Colonic mucosa (tissue), 4 donors: ENCODE results near the gene DNAJA2. TPM values are rescaled to one million over a fixed set of nuclear protein-coding genes. Genes with fewer than 3 reads are reported as not detected.

Experiments
- DNase-seq: peaks from one replicate; pipeline ENCODE4 v3.0.0-alpha.2; 2020
- H3K27ac ChIP-seq: fragments of 200-600 bp; one replicate; pipeline ENCODE4 v1.8.0; 2021
- H3K27me3 ChIP-seq: fragments of 200-600 bp; one replicate; pipeline ENCODE4 v1.8.0; 2021
- H3K36me3 ChIP-seq: fragments of 200-600 bp; one replicate; pipeline ENCODE4 v1.8.0; 2021
- H3K4me1 ChIP-seq: fragments of 200-600 bp; one replicate; pipeline ENCODE4 v1.8.0; 2021; ENCODE audit warnings: mild to moderate bottlenecking
- H3K4me3 ChIP-seq: fragments of 200-600 bp; one replicate; pipeline ENCODE4 v1.8.0; 2021
- H3K9ac ChIP-seq, 2 donors: one replicate each; pipeline ENCODE4 v1.7.0; 2013; ENCODE audit warnings: control low read depth in 2 of 2, low read depth in 2 of 2, low read length in 2 of 2
- H3K9me3 ChIP-seq: fragments of 200-600 bp; one replicate; pipeline ENCODE4 v1.8.0; 2021
- intact Hi-C: fragments of 100-400 bp; cut with DNase I; formaldehyde crosslinking; loops from one replicate; pipeline ENCODE4 v1.14.1; 2022
- total RNA-seq, 2 donors: library from RNA; stranded (reverse); fragmentation: NEBNext Ultra II Directional in 1 of 2; extraction: Animal tissue kit (Norgen Biotek cat#: 25700) in 1 of 2; gene quantifications; one replicate each; pipeline ENCODE4 v1.2.1, GENCODE V29; 2021
- TF ChIP-seq, protein P1 (sequence below): fragments of 200-600 bp; IDR thresholded peaks from one replicate; pipeline ENCODE4 v1.8.0; 2022; ENCODE audit warnings: antibody characterized with exemption, mild to moderate bottlenecking
- donor health status: healthy.
- donor health status: DM: no; HTN: no; CAD: no.
- donor health status: DM: no; HTN: no; CAD: no.

The DNAJA2 gene
- total RNA-seq, 2 donors from 2014 or later = 58.2 to 70.4 TPM

DNA sequence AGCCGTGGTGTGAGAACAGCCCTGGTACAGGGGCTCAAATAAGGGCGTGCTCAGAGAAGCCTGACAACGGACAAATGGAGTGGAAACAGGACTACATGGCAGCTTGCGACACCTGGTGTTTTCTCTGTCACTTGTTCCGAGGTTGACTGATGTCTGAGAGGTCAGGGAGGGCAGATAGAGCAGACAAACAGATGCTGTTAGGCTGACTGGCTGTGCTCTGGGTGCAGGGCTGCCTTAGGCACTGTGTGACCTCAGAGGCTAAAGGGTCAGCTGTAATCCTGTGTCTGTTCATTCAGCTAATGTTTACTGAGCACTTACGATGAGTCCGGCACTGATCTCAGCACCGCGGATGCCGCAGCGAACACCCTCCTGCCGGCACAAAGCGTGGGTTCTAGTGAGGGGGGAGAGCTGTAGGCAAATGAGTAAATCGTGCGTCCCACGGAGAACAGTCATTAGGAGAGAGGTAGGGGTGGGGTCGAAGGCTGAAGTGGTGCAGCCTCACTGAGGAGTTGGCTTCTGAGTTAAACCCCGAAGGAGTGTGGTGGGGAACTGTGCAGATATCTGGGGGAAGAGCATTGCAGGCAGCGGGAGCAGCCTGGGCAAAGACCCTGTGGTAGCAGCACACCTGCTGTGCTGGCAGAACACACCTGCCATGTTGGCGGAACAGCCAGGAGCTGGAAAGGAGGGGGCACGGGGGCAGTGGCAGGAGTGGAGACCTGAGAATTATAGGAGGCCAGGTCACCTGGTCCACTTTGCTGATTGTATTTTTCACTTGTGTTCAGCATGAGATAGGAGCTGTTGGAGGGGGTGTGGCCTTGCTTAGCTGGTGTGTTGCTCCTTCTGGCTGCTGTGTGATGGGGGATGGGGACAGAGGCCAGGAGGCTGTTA, 54.3 kb downstream of the DNAJA2 start:
- TF ChIP-seq, protein P1, sequence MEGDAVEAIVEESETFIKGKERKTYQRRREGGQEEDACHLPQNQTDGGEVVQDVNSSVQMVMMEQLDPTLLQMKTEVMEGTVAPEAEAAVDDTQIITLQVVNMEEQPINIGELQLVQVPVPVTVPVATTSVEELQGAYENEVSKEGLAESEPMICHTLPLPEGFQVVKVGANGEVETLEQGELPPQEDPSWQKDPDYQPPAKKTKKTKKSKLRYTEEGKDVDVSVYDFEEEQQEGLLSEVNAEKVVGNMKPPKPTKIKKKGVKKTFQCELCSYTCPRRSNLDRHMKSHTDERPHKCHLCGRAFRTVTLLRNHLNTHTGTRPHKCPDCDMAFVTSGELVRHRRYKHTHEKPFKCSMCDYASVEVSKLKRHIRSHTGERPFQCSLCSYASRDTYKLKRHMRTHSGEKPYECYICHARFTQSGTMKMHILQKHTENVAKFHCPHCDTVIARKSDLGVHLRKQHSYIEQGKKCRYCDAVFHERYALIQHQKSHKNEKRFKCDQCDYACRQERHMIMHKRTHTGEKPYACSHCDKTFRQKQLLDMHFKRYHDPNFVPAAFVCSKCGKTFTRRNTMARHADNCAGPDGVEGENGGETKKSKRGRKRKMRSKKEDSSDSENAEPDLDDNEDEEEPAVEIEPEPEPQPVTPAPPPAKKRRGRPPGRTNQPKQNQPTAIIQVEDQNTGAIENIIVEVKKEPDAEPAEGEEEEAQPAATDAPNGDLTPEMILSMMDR = no peak
- Histone ChIP-seq H3K36me3 (no peaks in the 10 kb centered on the region), H3K27me3 (no peaks in the 10 kb centered on the region), H3K4me1 (no peaks in the 10 kb centered on the region), H3K27ac (no peak overlapping the region), H3K9me3 (no peaks in the 10 kb centered on the region), H3K4me3 (no peak overlapping the region), H3K9ac (no peak overlapping the region)
- intact Hi-C loops = loop anchor here (5.0 kb wide), 1 partner anchor 242 kb away; no protein-coding TSS in a partner anchor
- DNase-seq = no peak

GRCh38 chr16:46918400-46918799, 55.1 kb downstream of the DNAJA2 start:
- H3K27me3 ChIP-seq = no peaks in the 10 kb centered on the region
- H3K36me3 ChIP-seq = no peaks in the 10 kb centered on the region
- H3K9me3 ChIP-seq = no peaks in the 10 kb centered on the region
- TF ChIP-seq, protein P1 = no peak
- intact Hi-C loops = loop anchor here (5.0 kb wide), 1 partner anchor 241 kb away; no protein-coding TSS in a partner anchor
- H3K27ac ChIP-seq = no peak overlapping the region
- H3K4me1 ChIP-seq = no peaks in the 10 kb centered on the region
- H3K4me3 ChIP-seq = no peak overlapping the region
- H3K9ac ChIP-seq = no peak overlapping the region
- DNase-seq = no peak

DNA sequence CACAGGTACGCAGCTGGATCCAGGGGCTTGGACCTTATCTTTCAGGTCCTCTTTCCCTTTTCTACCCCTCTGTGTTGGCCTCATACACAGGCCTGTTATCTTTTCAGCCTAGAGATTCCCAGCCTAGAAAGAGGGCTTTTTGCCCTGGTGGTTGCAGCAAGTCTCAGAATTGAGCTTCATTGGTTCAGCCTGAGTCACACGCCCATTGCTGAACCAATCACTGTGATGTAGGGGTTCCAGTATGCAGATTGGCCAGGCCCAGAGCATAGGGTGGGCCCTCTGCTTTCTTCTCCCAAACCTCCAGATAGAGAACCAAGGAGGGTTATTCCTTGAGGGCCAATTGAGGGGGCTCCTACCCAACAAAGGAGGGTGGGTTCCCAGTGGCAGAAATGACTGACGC, 56.5 kb downstream of the DNAJA2 start:
- intact Hi-C loops = loop anchor here (5.0 kb wide), 1 partner anchor 240 kb away; no protein-coding TSS in a partner anchor
- Histone ChIP-seq H3K27me3 (no peaks in the 10 kb centered on the region), H3K27ac (no peak overlapping the region)

DNA sequence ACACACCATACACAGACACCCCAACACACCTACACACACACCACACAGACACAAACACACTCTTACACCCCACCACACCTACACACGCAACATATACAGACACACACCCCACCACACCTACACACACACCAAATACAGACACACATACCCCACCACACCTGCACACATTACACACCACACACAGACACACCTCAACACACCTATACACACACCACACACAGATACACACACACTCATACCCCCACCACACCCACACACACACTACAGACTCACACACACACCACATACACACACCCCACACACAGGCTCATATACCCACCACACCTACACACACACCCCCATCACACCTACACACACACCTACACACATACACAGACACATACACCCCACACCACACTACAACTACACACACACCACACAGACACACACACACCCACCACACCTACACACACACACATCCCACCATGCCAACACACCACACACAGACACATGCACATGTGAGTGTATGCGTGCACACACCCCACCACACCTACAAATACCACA, 57.9 kb downstream of the DNAJA2 start:
- H3K4me3 ChIP-seq = no peak overlapping the region
- no peaks in the 10 kb centered on the region for H3K4me1 ChIP-seq
- DNase-seq = no peak
- intact Hi-C loops = loop anchor here (5.0 kb wide), 1 partner anchor 238 kb away; no protein-coding TSS in a partner anchor
- TF ChIP-seq, protein P1 = no peak
- H3K9me3 ChIP-seq = no peaks in the 10 kb centered on the region
- H3K27ac ChIP-seq = no peak overlapping the region
- no peaks in the 10 kb centered on the region for H3K36me3 ChIP-seq
- H3K27me3 ChIP-seq = no peaks in the 10 kb centered on the region
- no peak overlapping the region for H3K9ac ChIP-seq

More for the DNA sequence above, 56.5 kb downstream of the DNAJA2 start:
- H3K9ac ChIP-seq = no peak overlapping the region
- no peaks in the 10 kb centered on the region for H3K4me1 ChIP-seq
- no peak overlapping the region for H3K4me3 ChIP-seq
- no peaks in the 10 kb centered on the region for H3K9me3 ChIP-seq
- TF ChIP-seq, protein P1 = no peak
- no peak for DNase-seq
- H3K36me3 ChIP-seq = no peaks in the 10 kb centered on the region

GRCh38 chr16:46914556-46915201, 58.8 kb downstream of the DNAJA2 start:
- TF ChIP-seq, protein P1 = no peak
- Histone ChIP-seq H3K27ac (no peak overlapping the region), H3K36me3 (no peaks in the 10 kb centered on the region), H3K9me3 (no peaks in the 10 kb centered on the region), H3K4me1 (no peaks in the 10 kb centered on the region), H3K4me3 (no peak overlapping the region), H3K9ac (no peak overlapping the region), H3K27me3 (no peaks in the 10 kb centered on the region)
- no peak for DNase-seq
- intact Hi-C loops = loop anchor here (5.0 kb wide), 1 partner anchor 237 kb away; no protein-coding TSS in a partner anchor
